WTC11 (cell line): ENCODE data around the gene GLRA1. TPM values are rescaled to one million over a fixed set of nuclear protein-coding genes. Genes with fewer than 3 reads are reported as not detected.

Experiments used
- ATAC-seq: fragments of 200-7000 bp; cut with Tn5 transposase; 2 replicates; pipeline ENCODE4 v1.10.0; 2021; ENCODE audit warnings: mild to moderate bottlenecking, moderate library complexity
- CTCF ChIA-PET: fragments of 300-600 bp; sonication (Branson Sonifier 250); formaldehyde crosslinking; loops from one replicate; lab custom pipeline; 2021; ENCODE audit warnings: antibody characterized with exemption; lab: Charles Lee
- POLR2A ChIA-PET: fragments of 350-600 bp; sonication (Branson Sonifier 250); formaldehyde crosslinking; loops from one replicate; lab custom pipeline; 2021; ENCODE audit warnings: antibody characterized with exemption; lab: Charles Lee
- DNase-seq: peaks from one replicate; pipeline ENCODE4 v3.0.0; 2021; ENCODE audit warnings: low spot score
- H3K27ac Mint-ChIP-seq: 2 replicates; pipeline ENCODE4 v1.8.0; 2021; ENCODE audit warnings: mixed read lengths
- H3K27me3 Mint-ChIP-seq: 2 replicates; pipeline ENCODE4 v1.8.0; 2021; ENCODE audit warnings: low read depth, mild to moderate bottlenecking, moderate library complexity, mixed read lengths
- H3K36me3 Mint-ChIP-seq: 2 replicates; pipeline ENCODE4 v1.8.0; 2021; ENCODE audit warnings: mixed read lengths
- H3K4me1 Mint-ChIP-seq: 2 replicates; pipeline ENCODE4 v1.8.0; 2022; ENCODE audit warnings: mixed read lengths
- H3K4me3 Mint-ChIP-seq: 2 replicates; pipeline ENCODE4 v1.8.0; 2021; ENCODE audit warnings: mild to moderate bottlenecking, moderate library complexity, mixed read lengths
- H3K9me3 Mint-ChIP-seq: 2 replicates; pipeline ENCODE4 v1.8.0; 2021; ENCODE audit warnings: mixed read lengths
- AFF4 ChIP-seq: sonication (generic); formaldehyde crosslinking; IDR thresholded peaks from 2 replicates; pipeline ENCODE4 v1.8.1; 2023; ENCODE audit warnings: mild to moderate bottlenecking, missing genetic modification reagents, borderline replicate concordance
- CREB1 ChIP-seq: sonication (generic); formaldehyde crosslinking; IDR thresholded peaks from 2 replicates; pipeline ENCODE4 v1.8.0; 2023; ENCODE audit warnings: mild to moderate bottlenecking, missing genetic modification reagents
- E2F1 ChIP-seq: sonication (generic); formaldehyde crosslinking; IDR thresholded peaks from 2 replicates; pipeline ENCODE4 v1.8.0; 2022; ENCODE audit warnings: mild to moderate bottlenecking, missing genetic modification reagents
- NFATC4 ChIP-seq: fragments of 250-450 bp; sonication (Bioruptor Pico); IDR thresholded peaks from 2 replicates; pipeline ENCODE4 v1.9.0; 2021; ENCODE audit warnings: mild to moderate bottlenecking
- PRRX2 ChIP-seq: fragments of 250-450 bp; sonication (Bioruptor Pico); IDR thresholded peaks from 2 replicates; pipeline ENCODE4 v1.8.0; 2021; ENCODE audit warnings: mild to moderate bottlenecking
- ZBTB43 ChIP-seq: sonication (generic); formaldehyde crosslinking; IDR thresholded peaks from 2 replicates; pipeline ENCODE4 v1.8.1; 2023; ENCODE audit warnings: mild to moderate bottlenecking, missing genetic modification reagents
- ZNF317 ChIP-seq: sonication (generic); formaldehyde crosslinking; IDR thresholded peaks from 2 replicates; pipeline ENCODE4 v1.8.1; 2023; ENCODE audit warnings: low read depth, mild to moderate bottlenecking, moderate library complexity, missing genetic modification reagents, borderline replicate concordance
- ZNF416 ChIP-seq: fragments of 250-450 bp; sonication (Bioruptor Pico); IDR thresholded peaks from 2 replicates; pipeline ENCODE4 v1.9.0; 2021; ENCODE audit warnings: mild to moderate bottlenecking, inconsistent platforms
- total RNA-seq: library from RNA; stranded (reverse); gene quantifications from 3 replicates; pipeline ENCODE4 v1.2.3, GENCODE V29; 2021

Gene GLRA1
- total RNA-seq, 1 experiment from 2014 or later, result not detected

GRCh38 chr5:151886546-151887275, 37.9 kb downstream of the GLRA1 start:
- ChIA-PET POLR2A (no interaction called here), CTCF (interaction anchor here (1.2 to 2.3 kb wide), 2 partner anchors 61 to 256 kb away, joined by 4 to 7 read pairs; no protein-coding TSS in a partner anchor)
- peak; percentile 67 for ATAC-seq
- Mint-ChIP-seq H3K4me1 (peaks cover 15% of the 10 kb centered on the region), H3K4me3 (no peak overlapping the region), H3K36me3 (no peaks in the 10 kb centered on the region), H3K27ac (no peak overlapping the region), H3K9me3 (peaks cover 4% of the 10 kb centered on the region; the same call in 1 of the 2 replicates), H3K27me3 (peaks cover 71% of the 10 kb centered on the region)
- no peak for TF ChIP-seq E2F1 (CRISPR knock-in tag)
- no peak for TF ChIP-seq CREB1 (CRISPR knock-in tag)
- no peak for TF ChIP-seq AFF4 (CRISPR knock-in tag)
- TF ChIP-seq ZBTB43 (CRISPR knock-in tag), result no peak
- no peak for DNase-seq

DNA sequence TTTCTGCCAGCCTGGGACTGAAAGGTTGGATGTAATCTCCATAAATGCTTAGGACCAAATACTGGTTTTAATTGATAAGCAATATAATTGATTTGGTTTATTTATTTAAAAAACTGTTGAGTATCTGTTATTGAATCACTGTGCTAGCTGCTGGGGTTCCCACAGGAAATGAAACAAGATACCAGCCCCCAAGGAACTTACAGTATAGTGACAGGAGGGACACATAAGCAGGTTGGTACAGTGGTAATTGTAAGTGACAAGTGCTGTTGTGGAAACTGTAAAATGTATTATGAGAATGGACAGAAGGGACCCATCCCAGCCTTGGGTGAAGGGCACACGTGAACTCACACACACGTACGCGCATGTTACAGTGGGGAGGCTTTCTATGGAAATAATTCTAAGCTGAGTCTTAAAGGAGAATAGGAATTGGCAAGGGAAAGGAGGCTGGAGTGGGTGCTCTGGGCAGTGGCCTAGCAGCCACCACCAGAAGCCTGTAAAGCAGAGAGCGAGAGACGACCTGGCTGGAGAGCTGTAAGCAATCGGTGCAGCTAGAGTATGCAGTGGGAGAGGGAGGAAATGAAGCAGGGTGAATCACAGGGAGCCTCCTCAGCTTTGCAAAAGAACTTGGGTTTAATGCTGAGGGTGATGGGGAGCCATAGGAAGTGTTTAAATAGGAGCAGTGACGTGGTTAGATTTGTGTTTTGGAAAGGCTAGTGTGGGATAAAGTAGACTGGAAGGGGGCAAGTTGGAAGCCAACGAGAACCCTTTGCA, 39.3 kb downstream of the GLRA1 start:
- Mint-ChIP-seq H3K27ac (no peak overlapping the region), H3K9me3 (peaks cover 4% of the 10 kb centered on the region; the same call in 1 of the 2 replicates), H3K4me1 (peaks cover 15% of the 10 kb centered on the region), H3K27me3 (peaks cover 74% of the 10 kb centered on the region), H3K4me3 (no peak overlapping the region), H3K36me3 (no peaks in the 10 kb centered on the region)
- ChIA-PET CTCF (interaction anchor here (2.3 kb wide), 1 partner anchor 60 kb away, joined by 7 read pairs; no protein-coding TSS in a partner anchor), POLR2A (no interaction called here)
- ATAC-seq (peak; percentile 40), DNase-seq (no peak)
- TF ChIP-seq ZBTB43 (CRISPR knock-in tag) (no peak), ZNF317 (CRISPR knock-in tag) (no peak), PRRX2 (CRISPR knock-in tag) (no peak), AFF4 (CRISPR knock-in tag) (no peak), NFATC4 (CRISPR knock-in tag) (no peak), ZNF416 (CRISPR knock-in tag) (no peak)
